HG03558 (cell line): ENCODE results near the gene AVPR2.

Experiments used
- ATAC-seq: cut with Tn5 transposase; IDR thresholded peaks from one replicate; pipeline ENCODE4 v1.9.1; 2021; ENCODE audit warnings: moderate number of reproducible peaks; ENCODE audit not compliant: unreplicated experiment; ENCODE audit errors: extremely low read depth

Gene AVPR2

DNA sequence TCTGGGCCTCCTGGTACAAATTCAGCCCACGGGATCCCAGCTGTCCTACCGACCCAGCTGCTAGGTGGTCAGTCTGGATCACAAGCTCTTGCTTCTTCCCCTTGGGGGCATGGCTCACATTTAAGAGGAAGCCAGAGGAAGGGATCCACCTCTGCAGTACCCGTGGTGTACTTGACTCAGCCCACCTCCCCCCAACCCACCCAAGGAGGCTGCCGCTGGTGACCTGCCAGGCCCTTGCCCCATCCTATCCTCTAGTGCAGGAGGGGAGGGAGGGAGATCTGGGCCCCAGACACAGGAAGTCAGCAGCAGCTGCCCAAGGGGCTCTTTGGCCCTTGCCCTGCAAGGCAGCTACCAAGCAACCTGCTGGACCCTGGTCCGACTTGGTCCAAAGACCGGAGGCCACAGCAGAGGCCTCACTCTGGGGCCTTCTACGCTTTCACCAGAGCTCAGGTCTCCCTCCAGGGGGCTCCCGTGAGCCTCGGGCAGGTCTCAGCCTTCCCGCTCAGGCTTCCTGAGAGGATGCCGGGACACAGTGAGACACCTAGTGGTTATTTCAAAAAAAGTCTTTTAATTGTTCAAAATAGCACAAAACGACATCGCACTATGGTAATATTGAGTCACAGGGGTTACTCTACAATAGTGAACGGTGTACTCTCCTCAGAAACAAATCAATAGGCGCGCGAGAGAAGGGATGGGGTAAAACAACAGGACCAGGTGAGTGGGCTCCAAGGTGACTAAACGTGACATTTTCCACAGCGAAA lies 42.7 kb downstream of the AVPR2 start:
- ATAC-seq, result peak; percentile 50

DNA sequence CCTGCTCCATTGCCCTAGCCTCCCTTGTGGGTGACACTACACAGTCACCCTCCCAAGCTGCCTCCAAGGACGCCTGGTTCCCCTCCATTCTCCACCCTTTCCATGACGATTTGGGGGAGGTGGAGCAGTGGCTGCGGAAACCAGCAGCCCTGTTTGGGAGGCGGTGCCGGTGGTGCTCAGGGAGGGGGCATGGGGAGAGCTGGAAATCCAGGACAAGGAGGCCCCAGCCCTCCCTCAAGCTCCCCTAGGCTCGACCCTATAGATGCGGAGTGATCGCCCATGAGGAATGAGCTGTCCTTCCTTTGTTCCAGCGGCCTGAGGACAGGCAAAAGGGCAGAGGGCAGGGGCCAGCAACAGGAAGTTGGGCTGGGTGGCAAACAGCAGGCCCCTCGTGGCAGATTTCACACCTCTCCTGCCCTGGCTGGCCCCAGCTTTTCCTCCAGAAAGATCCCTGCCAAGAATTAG lies 43.6 kb downstream of the AVPR2 start:
- ATAC-seq, result no peak

DNA sequence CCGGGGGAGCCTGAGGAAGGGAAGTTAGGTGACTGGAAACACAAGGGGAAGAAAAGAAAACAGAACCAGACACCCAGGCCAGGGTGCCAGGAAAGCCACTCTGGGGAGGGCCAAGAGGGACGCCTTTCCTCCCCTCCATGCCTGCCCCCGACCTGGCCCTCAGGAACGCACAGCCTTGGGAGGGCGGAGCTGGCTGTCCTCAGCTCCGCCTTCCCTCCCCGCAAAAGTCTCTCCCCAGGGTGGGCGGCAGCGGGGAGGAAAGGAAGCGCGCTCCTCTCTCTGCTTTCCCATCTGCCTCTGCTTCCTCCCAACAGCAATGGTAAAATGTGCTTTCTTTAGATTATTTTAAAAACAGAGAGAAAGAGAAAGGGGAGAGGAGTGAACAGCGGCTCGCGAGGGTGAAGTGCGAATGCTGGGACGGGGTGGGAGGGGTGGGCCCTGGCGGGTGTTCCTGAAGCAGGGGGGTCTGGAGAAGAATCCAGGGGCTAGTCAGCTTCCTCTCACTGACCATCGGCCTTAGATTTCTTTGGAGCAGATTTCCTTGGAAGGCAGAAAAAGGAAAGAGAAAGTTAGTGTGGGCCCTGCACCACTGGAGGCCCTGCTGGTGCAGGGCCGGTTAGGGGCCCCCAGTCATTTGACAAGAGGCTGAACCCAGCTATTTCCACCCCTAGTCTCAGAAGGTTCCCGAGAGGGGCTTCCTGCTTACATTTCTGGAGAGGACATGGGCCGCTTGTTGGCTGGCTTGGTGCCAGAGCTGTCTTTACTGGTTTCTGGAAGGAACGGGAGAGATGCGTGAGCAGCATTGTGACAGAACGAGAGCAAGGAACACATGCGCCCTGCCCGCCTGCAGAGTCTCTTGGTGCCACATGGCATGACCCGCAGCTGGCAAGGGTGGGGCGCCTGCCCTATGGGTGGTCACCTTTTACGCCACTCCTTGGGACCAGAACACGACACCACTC lies 44.7 kb downstream of the AVPR2 start:
- ATAC-seq, result no peak

DNA sequence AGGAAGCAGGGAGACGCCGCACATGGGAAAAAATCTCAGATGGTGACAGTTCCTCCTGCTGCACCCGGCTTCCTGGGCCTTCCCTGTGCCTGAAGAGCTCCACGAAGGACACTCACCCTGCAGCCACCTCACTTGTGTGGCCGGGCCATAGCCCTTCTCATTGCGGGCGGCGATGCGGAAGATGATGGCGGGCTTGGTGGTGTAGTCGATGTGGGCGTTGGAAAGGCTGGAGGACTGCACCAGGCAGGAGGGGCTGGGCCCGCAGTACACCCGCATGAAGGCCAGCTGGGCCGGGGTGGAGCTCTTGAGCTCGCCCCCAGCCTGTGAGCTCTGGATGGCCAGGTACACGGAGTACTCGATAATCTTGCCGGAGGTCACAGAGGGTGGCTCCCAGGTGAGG lies 45.7 kb downstream of the AVPR2 start:
- ATAC-seq, result no peak

DNA sequence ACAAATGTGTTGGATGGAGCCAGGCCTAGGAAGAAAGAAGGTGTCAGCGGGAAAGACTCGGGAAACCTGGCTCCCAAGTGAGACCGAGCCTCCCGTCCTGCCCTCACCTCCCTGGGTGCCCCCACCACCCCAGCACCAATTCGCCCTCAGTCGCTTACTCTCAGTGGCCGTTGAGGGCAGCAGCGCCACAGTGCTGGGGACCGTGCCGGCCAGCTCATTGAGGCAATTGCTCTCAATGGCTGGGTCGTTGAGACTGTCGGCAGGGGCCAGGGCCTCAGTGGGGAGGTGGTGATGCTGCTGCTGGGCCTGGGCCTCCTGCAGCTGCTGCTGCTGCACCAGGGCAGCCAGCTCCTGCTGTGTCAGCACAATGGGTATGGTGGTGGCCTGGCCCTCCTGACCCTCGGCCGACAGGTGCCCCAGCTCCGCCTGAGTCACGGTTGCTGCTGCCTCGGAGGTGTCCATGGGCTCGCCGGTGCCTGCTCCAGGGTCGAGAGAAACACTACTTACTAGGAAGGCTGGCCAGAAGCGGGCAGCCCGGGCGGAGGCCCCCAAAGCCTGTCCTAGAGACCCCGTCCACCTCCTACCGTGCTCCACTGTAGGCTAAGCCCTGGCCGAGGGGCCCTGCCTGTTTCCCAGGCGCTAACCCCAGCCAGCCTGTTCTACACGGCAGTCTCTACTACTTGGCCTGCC lies 47.4 kb downstream of the AVPR2 start:
- ATAC-seq, result no peak

DNA sequence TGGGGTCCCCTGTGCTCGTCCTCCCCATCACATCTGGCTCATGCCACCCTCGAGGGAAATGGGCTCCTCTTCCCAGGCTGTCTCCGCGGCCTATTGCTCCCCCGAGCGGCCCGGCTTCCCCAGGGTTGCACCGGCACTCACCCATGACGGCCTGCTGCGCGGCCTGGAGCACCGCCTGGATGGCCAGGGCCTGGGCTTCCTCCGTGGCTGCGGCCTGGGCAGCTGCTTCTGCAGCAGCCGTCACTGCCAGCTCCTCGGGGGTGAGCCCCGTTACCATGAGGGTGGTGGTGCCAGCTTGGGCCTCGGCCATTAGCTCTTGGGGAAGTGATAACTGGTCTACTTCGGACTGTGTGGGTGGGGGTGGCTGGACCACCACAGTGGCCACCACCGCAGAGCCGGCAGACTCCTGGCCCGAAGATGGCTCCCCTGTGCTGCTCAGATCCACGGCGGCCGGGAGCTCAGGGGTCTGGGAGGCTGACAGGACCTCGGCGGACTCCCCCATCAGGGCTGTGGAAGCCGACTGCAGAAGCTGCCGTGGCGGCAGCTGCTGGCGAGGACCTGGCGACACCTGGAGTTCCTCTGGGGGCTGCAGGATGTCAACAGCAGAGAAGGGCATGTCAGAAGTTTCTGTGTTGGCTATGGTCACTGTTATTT lies 48.0 kb downstream of the AVPR2 start:
- no peak for ATAC-seq

DNA sequence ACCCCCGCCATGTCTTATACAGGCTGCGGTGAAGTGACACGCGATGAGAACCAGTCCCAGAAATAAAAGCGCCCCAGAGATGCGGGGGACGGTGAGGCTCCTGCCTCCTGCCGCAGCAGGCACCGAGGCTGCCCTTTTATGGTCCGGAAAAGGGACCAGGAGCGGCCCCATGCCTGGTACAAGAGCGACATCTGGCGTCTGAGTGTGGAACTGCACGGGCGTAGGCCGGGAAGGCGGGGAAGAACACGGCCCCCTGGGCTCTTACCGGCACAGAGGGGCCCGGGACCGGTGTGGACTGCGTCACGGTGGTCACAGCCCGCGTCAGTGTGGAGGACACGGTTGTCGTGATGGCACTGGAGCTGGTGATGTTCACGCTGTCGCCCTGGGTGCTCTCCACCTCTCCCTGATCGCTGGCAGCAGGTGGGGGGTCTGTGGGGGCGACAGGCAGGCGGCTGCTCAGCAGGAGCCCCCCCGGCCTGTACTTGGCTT lies 48.9 kb downstream of the AVPR2 start:
- ATAC-seq, result no peak

DNA sequence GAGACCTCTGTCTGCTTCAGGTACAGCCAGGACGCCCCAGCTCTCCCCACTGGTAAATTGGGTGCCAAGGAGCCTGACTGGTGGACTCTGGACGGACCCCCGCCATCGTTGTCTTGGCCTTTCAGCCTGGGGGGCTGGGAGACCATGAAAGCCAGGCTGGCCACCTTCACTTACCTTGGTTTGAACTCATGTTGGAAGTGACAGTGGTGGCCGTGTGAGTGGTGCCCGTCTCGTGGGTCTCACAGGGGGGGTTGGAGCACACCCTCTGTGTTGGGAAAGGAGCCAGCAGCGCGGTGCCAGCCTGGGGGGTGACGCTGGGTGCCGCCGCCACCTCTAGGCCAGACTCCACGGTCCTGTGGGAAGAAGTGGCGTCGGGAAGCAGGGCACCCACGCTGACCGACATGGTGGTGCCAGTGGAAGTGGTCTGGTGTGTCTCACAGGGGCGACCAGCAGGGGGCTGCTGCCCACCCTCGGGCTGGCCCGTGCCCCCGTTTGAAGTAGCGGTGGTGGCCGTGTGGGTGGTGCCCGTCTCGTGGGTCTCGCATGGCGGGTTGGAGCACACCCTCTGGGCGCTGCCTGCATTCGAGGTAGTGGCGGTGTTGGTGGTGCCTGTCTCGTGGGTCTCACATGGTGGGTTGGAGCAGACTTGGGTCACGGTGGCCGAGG lies 49.6 kb downstream of the AVPR2 start:
- no peak for ATAC-seq

DNA sequence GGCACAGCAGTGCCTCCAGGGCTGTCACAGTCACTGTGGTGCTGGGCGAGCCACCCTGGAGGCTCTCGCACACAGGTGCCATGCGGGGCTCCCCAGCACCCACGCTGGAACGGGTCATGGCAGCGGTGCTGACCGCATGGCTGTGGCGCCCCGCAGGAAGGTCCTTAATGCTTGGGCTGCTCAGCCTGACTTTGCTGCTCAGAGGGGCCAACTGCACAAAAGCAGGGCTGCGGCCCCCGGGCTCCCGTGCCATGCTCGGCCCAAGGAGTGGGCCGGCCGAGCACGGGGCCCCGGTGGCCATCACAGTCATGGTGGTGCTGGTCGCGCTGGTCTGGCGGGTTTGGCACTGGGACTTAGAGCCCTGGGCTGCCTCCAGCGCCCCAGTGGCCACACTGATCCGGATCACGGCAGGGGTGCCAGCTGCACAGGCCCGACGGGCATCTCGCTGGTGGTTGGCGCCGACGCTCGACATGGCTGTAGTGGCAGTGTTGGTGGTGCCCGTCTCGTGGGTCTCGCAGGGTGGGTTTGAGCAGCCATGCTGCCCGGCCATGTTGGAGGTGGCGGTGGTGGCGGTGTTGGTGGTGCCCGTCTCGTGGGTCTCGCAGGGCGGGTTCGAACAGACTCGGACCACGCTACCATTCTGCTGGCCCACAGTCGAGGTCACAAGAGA lies 50.2 kb downstream of the AVPR2 start:
- ATAC-seq, result no peak

DNA sequence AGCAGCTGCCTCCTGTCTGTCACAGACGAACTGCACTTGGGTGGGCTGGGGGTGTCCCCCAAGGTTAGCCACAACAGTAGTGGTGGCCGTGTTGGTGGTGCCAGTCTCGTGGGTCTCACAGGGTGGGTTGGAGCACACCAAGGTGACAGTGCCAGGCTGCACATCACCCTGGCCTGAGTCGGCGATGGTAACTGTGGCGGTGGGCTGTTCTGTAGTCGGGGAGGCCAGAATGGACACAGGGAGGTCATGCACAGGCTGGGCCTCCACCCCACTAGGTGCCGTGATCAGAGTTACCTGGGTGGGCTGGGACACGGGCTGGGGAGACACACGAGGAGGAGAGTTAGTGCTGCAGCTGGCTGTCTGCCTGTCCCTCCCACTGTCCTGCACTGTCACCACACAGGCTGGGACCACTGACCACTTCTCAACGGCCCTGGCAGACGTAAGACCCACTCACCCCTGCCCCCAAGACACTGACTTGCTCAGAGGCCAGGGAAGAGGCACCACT lies 50.8 kb downstream of the AVPR2 start:
- ATAC-seq, result no peak

DNA sequence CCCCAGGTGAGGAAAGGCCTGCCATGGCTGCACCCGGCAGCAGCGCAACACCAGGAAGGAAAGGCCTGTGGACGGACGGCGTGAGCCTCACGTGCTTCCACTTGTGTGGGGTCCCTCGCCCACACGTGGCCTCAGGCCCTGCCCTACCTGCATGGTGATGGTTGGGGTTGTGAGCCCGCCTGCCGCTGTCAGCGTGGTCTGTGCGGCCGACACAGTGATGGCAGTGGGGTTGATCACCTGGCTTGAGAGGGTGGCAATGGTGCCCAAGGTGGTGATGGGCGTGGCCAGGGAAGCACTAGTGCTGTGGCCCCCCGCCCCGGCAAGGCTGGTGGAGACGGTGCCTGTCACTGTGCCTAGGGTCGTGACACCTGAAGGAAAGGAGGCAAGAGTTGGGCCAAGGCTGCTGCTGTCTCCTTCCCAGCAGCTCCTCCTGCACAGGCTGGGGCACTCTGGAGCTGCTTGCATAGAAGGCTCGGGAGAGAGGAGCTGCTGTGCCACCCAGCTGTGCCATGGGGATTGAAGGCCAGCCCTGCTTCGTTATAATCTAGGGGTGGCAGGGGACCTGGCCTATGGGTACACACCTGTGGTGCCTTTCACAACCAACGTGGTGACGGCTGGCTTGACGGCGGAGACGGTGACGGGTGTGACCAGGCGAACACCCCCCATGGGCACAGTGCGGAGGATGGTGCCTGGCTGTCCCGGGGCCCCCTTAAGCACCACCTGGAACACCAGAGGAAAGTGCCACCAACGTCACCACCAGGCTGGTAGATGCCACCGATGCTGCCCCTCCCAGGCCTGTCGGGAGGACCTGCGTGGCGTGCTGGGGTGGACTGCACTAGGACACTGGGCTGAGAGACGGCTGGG lies 51.8 kb downstream of the AVPR2 start:
- no peak for ATAC-seq
